ENCODE measurements around the gene RAB33A. TPM values are rescaled to one million over a fixed set of nuclear protein-coding genes. Genes with fewer than 3 reads are reported as not detected.

RAB33A gene
- 28.4 and 29.7 TPM in 2 replicates for total RNA-seq

- intact Hi-C loops (cut with micrococcal nuclease), result loop anchor here (2.0 to 10.0 kb wide), 5 partner anchors 41 to 407 kb away; partner anchors contain the start of gene ZNF280C
- Mint-ChIP-seq H3K27ac (peak within 1 kb of the TSS; percentile 92), H3K9me3 (no peaks in the 10 kb centered on the region), H3K4me1 (ENCODE audit: low read depth) (peaks cover 36% of the 10 kb centered on the region), H3K36me3 (ENCODE audit: low read depth) (peaks cover 14% of the 10 kb centered on the region), H3K27me3 (ENCODE audit: low read depth) (no peaks in the 10 kb centered on the region), H3K4me3 (ENCODE audit: low read depth) (peak within 1 kb of the TSS; percentile 92)
- peak; percentile 22 for DNase-seq (ENCODE audit: low spot score)
Observed at GRCh38 chrX:130171446-130172126, at the start of gene RAB33A. TSS of gene RAB33A (plus strand) at chrX:130171962. CDS start at chrX:130172063, 101 bp downstream.

DNA sequence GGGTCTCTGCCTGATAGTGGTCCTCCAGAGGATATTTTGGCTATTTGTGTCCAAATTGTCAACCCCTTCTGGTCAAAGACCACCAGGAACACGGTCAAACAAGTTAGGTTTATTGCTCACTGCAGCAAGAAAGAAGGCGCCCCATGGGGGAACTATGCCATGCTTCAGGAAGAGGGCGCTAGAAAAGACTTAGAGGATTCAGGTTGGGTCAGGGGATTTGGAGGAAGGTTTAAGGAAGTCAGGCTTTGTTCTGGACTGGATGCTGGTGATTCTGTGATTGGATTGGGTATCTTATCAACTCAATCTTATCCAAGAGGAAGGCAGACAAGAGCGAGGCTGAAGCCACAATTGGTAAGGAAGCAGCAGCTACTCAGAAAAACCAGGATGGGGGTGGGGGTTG, 47.2 kb upstream of the RAB33A start:
- no peak for DNase-seq (ENCODE audit: low spot score)
- Mint-ChIP-seq H3K4me1 (ENCODE audit: low read depth) (peaks cover 8% of the 10 kb centered on the region), H3K27me3 (ENCODE audit: low read depth) (no peaks in the 10 kb centered on the region), H3K9me3 (no peaks in the 10 kb centered on the region), H3K27ac (no peak overlapping the region), H3K4me3 (ENCODE audit: low read depth) (no peak overlapping the region), H3K36me3 (ENCODE audit: low read depth) (peaks cover 27% of the 10 kb centered on the region)
- intact Hi-C loops (cut with micrococcal nuclease), result loop anchor here (5.0 kb wide), 1 partner anchor 48 kb away; the partner anchor contains the start of gene RAB33A

DNA sequence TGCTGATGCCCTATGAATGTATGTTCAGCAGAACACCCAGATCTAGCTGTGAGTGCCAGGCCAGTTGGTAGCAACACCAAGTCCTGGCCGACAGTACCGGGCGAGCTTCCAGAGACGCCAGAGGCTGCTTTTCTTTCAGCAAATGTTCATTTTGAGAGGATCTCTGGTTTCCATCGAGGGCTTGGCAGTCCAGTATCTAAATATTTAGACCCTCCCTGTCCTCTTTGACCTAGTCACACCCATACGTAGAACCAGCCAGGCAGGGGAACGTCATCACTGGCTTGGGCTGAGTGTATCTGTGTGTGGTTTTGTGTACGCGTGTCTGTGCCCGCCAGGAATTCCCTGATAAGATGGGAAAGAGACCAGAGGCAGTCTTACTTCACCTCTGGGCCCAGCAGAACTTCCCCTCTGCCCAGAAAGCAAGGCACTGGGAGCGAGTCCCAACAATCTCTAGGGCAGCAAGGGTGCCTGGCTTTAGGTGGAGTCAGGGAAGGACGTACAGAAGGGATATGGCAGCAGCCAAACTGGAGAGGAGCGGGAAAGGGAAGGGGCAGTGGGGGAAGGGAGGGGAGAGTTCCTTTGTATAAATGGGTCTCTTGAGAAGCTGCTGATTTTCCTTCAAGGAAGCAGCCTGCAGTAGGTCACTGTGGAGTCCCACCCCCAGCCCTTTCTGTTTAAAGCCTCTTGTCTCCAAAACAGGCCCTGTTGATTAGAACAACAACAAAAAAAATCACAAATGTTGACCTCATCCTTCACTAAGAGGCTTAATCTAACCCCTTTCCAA, 46.5 kb upstream of the RAB33A start:
- Mint-ChIP-seq H3K9me3 (no peaks in the 10 kb centered on the region), H3K27ac (no peak overlapping the region), H3K36me3 (ENCODE audit: low read depth) (peaks cover 33% of the 10 kb centered on the region), H3K27me3 (ENCODE audit: low read depth) (no peaks in the 10 kb centered on the region), H3K4me1 (ENCODE audit: low read depth) (peaks cover under 1% of the 10 kb centered on the region), H3K4me3 (ENCODE audit: low read depth) (no peak overlapping the region)
- intact Hi-C loops (cut with micrococcal nuclease), result no loop called here
- DNase-seq (ENCODE audit: low spot score), result no peak

- Mint-ChIP-seq H3K27ac (no peak overlapping the region), H3K9me3 (no peaks in the 10 kb centered on the region), H3K4me3 (ENCODE audit: low read depth) (no peak overlapping the region), H3K4me1 (ENCODE audit: low read depth) (no peaks in the 10 kb centered on the region), H3K36me3 (ENCODE audit: low read depth) (peaks cover 35% of the 10 kb centered on the region), H3K27me3 (ENCODE audit: low read depth) (no peaks in the 10 kb centered on the region)
- no peak for DNase-seq (ENCODE audit: low spot score)
- intact Hi-C loops (cut with micrococcal nuclease), result no loop called here
Observed at GRCh38 chrX:130130990-130131389, 40.8 kb upstream of the RAB33A start.

- Mint-ChIP-seq H3K36me3 (ENCODE audit: low read depth) (peaks cover 37% of the 10 kb centered on the region), H3K9me3 (no peaks in the 10 kb centered on the region), H3K4me3 (ENCODE audit: low read depth) (no peak overlapping the region), H3K27ac (no peak overlapping the region), H3K4me1 (ENCODE audit: low read depth) (no peaks in the 10 kb centered on the region), H3K27me3 (ENCODE audit: low read depth) (no peaks in the 10 kb centered on the region)
- intact Hi-C loops (cut with micrococcal nuclease), result no loop called here
- no peak for DNase-seq (ENCODE audit: low spot score)
Observed at GRCh38 chrX:130136496-130136895, 35.3 kb upstream of the RAB33A start.

DNA sequence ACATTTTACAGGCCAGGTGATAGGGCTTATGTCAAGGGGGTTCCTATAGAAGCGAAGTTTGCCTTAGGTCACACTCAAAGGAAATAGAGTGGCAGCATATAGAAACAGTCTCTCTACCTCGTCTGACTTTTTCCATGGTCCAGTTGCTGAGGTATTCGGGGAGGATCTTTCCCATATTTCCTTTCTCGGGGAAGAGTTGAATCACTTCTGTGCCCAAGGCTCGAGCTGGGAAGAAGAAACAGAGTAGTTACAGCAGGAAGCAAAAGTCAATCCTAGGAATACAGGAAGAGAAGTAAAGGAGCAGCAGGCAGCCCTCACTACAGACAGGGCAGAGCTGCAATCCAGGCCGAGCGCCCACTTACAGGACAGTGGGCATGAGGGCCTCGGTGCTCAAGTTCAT, 34.8 kb upstream of the RAB33A start:
- no peak overlapping the region for H3K27ac Mint-ChIP-seq
- H3K27me3 Mint-ChIP-seq (ENCODE audit: low read depth), result no peaks in the 10 kb centered on the region
- H3K4me1 Mint-ChIP-seq (ENCODE audit: low read depth), result no peaks in the 10 kb centered on the region
- no peak for DNase-seq (ENCODE audit: low spot score)
- intact Hi-C loops (cut with micrococcal nuclease), result no loop called here
- peaks cover 40% of the 10 kb centered on the region for H3K36me3 Mint-ChIP-seq (ENCODE audit: low read depth)
- no peaks in the 10 kb centered on the region for H3K9me3 Mint-ChIP-seq
- H3K4me3 Mint-ChIP-seq (ENCODE audit: low read depth), result no peak overlapping the region

DNA sequence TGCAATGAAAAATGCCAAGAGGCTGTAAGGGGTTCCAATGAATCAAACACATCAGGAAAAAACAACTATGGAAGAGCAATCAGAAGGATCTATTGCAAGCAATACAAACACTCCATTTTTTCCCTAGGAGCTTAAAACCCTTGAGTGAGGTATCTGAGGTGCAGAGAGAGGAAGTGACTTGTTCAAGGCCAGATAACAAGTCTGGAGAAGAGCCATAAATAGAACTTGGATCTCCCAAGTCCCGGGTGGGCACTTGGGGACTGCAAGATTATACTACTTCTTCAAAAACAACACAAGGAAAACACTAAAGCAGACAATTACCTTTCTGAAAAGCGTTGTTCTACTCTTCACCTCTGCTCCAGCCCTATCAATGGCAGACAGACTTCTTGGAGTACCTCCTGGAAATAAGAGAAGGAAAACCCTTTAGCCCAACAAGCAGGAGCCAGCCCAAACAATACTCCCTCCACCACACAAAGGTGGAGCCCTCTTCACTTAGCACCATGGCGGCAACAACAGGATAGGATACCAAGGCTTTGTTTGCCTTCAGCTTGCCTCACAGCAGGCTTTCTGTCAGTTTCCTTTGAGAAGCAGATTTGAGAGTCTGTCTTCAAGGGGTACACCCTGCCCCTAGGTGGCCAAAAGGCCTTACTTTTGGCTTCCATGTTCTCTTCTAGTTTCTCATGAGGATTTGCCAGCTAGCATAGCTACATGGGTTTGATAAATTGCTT, 32.1 kb upstream of the RAB33A start:
- H3K27ac Mint-ChIP-seq, result no peak overlapping the region
- intact Hi-C loops (cut with micrococcal nuclease), result loop anchor here (5.0 kb wide), 1 partner anchor 53 kb away; no protein-coding TSS in a partner anchor
- H3K27me3 Mint-ChIP-seq (ENCODE audit: low read depth), result no peaks in the 10 kb centered on the region
- H3K9me3 Mint-ChIP-seq, result no peaks in the 10 kb centered on the region
- DNase-seq (ENCODE audit: low spot score), result no peak
- H3K4me1 Mint-ChIP-seq (ENCODE audit: low read depth), result no peaks in the 10 kb centered on the region
- peaks cover 50% of the 10 kb centered on the region for H3K36me3 Mint-ChIP-seq (ENCODE audit: low read depth)
- H3K4me3 Mint-ChIP-seq (ENCODE audit: low read depth), result no peak overlapping the region

- H3K4me3 Mint-ChIP-seq (ENCODE audit: low read depth), result no peak overlapping the region
- H3K4me1 Mint-ChIP-seq (ENCODE audit: low read depth), result peaks cover 3% of the 10 kb centered on the region
- H3K27me3 Mint-ChIP-seq (ENCODE audit: low read depth), result no peaks in the 10 kb centered on the region
- DNase-seq (ENCODE audit: low spot score), result no peak
- intact Hi-C loops (cut with micrococcal nuclease), result loop anchor here (5.0 kb wide), 1 partner anchor 48 kb away; no protein-coding TSS in a partner anchor
- H3K36me3 Mint-ChIP-seq (ENCODE audit: low read depth), result peaks cover 55% of the 10 kb centered on the region
- H3K27ac Mint-ChIP-seq, result no peak overlapping the region
- no peaks in the 10 kb centered on the region for H3K9me3 Mint-ChIP-seq
Observed at GRCh38 chrX:130144509-130144908, 27.3 kb upstream of the RAB33A start.

- Mint-ChIP-seq H3K27ac (no peak overlapping the region), H3K36me3 (ENCODE audit: low read depth) (peaks cover 54% of the 10 kb centered on the region)
- intact Hi-C loops (cut with micrococcal nuclease), result no loop called here
Observed at GRCh38 chrX:130145123-130145522, 26.6 kb upstream of the RAB33A start.

GRCh38 chrX:130147631-130148030, 24.1 kb upstream of the RAB33A start:
- Mint-ChIP-seq H3K9me3 (no peaks in the 10 kb centered on the region), H3K27ac (no peak overlapping the region), H3K4me1 (ENCODE audit: low read depth) (peaks cover 3% of the 10 kb centered on the region), H3K27me3 (ENCODE audit: low read depth) (no peaks in the 10 kb centered on the region), H3K4me3 (ENCODE audit: low read depth) (no peak overlapping the region), H3K36me3 (ENCODE audit: low read depth) (peaks cover 46% of the 10 kb centered on the region)
- intact Hi-C loops (cut with micrococcal nuclease), result no loop called here
- DNase-seq (ENCODE audit: low spot score), result no peak

More at GRCh38 chrX:130145123-130145522, 26.6 kb upstream of the RAB33A start:
- Mint-ChIP-seq H3K4me3 (ENCODE audit: low read depth) (no peak overlapping the region), H3K9me3 (no peaks in the 10 kb centered on the region), H3K4me1 (ENCODE audit: low read depth) (peaks cover 3% of the 10 kb centered on the region), H3K27me3 (ENCODE audit: low read depth) (no peaks in the 10 kb centered on the region)
- no peak for DNase-seq (ENCODE audit: low spot score)

- intact Hi-C loops (cut with micrococcal nuclease), result no loop called here
- H3K36me3 Mint-ChIP-seq (ENCODE audit: low read depth), result peaks cover 10% of the 10 kb centered on the region
- no peaks in the 10 kb centered on the region for H3K9me3 Mint-ChIP-seq
- no peak overlapping the region for H3K4me3 Mint-ChIP-seq (ENCODE audit: low read depth)
- peaks cover 8% of the 10 kb centered on the region for H3K4me1 Mint-ChIP-seq (ENCODE audit: low read depth)
- no peak overlapping the region for H3K27ac Mint-ChIP-seq
- H3K27me3 Mint-ChIP-seq (ENCODE audit: low read depth), result no peaks in the 10 kb centered on the region
- DNase-seq (ENCODE audit: low spot score), result no peak
Observed at GRCh38 chrX:130155564-130155963, 16.2 kb upstream of the RAB33A start.

GRCh38 chrX:130158311-130158710, 13.5 kb upstream of the RAB33A start:
- H3K27me3 Mint-ChIP-seq (ENCODE audit: low read depth), result no peaks in the 10 kb centered on the region
- intact Hi-C loops (cut with micrococcal nuclease), result no loop called here

More at GRCh38 chrX:130158311-130158710, 13.5 kb upstream of the RAB33A start:
- H3K36me3 Mint-ChIP-seq (ENCODE audit: low read depth), result peaks cover 16% of the 10 kb centered on the region
- H3K4me1 Mint-ChIP-seq (ENCODE audit: low read depth), result peaks cover 17% of the 10 kb centered on the region
- H3K9me3 Mint-ChIP-seq, result no peaks in the 10 kb centered on the region
- no peak for DNase-seq (ENCODE audit: low spot score)
- no peak overlapping the region for H3K4me3 Mint-ChIP-seq (ENCODE audit: low read depth)
- no peak overlapping the region for H3K27ac Mint-ChIP-seq

Data from activated T-helper 2 cell treated with anti-CD3 and anti-CD28 coated beads, Interferon-gamma antibody, Interleukin-2, Interleukin-4, amounts not matched to agents 10 μg/mL and 5 μg/mL and 100 μg/mL, durations not matched to agents 14 hours and 24 hours and 36 hours (primary cell).